Smooth muscle cell (in vitro differentiated cells): Measurements from ENCODE around the gene ST6GALNAC6. TPM values are rescaled to one million over a fixed set of nuclear protein-coding genes. Genes with fewer than 3 reads are reported as not detected.
"Not testable (repeated sequence)": the region's sequence is repeated elsewhere in the genome, so short reads cannot be mapped to it uniquely, and the experiment has no call there.

ENCODE experiments used
- DNase-seq: peaks from one replicate; lab custom pipeline; 2025; ENCODE audit not compliant: unreplicated experiment; lab: John Stamatoyannopoulos, UW
- H2AFZ ChIP-seq: fragments of 200-600 bp; sonication (generic); 2 replicates; pipeline ENCODE4 v1.6.0; 2016; ENCODE audit warnings: antibody characterized with exemption, low read depth, mild to moderate bottlenecking
- H3F3A ChIP-seq: fragments of 200-600 bp; sonication (generic); 2 replicates; pipeline ENCODE4 v1.6.0; 2017; ENCODE audit warnings: antibody characterized with exemption, low read depth
- H3K27ac ChIP-seq: fragments of 200-600 bp; sonication (generic); 2 replicates; pipeline ENCODE4 v1.5.1; 2016; ENCODE audit warnings: low read depth, mild to moderate bottlenecking
- H3K27me3 ChIP-seq: fragments of 200-600 bp; sonication (generic); 2 replicates; pipeline ENCODE4 v1.6.1; 2016; ENCODE audit warnings: low read depth, mild to moderate bottlenecking
- H3K36me3 ChIP-seq: fragments of 200-600 bp; sonication (generic); 2 replicates; pipeline ENCODE4 v1.5.1; 2016; ENCODE audit warnings: low read depth
- H3K4me1 ChIP-seq: fragments of 200-600 bp; sonication (generic); 2 replicates; pipeline ENCODE4 v1.5.1; 2016; ENCODE audit warnings: low read depth
- H3K4me2 ChIP-seq: fragments of 200-600 bp; sonication (generic); 2 replicates; pipeline ENCODE4 v1.6.0; 2016; ENCODE audit warnings: mild to moderate bottlenecking
- H3K4me3 ChIP-seq: fragments of 200-600 bp; sonication (generic); 2 replicates; pipeline ENCODE4 v1.5.1; 2016; ENCODE audit warnings: mild to moderate bottlenecking
- H3K79me2 ChIP-seq: fragments of 200-600 bp; sonication (generic); 2 replicates; pipeline ENCODE4 v1.6.0; 2016; ENCODE audit warnings: low read depth, mild to moderate bottlenecking
- H3K9ac ChIP-seq: fragments of 200-600 bp; sonication (generic); 2 replicates; pipeline ENCODE4 v1.6.0; 2016; ENCODE audit warnings: low read depth
- H3K9me3 ChIP-seq: fragments of 200-600 bp; sonication (generic); replicated peaks from 2 replicates; pipeline ENCODE4 v1.5.1; 2016; ENCODE audit warnings: low read depth
- H4K20me1 ChIP-seq: fragments of 200-600 bp; sonication (generic); 2 replicates; pipeline ENCODE4 v1.6.0; 2016; ENCODE audit warnings: low read depth
- CTCF ChIP-seq: fragments of 200-600 bp; sonication (generic); IDR thresholded peaks from 2 replicates; pipeline ENCODE4 v1.5.1; 2017; ENCODE audit warnings: borderline replicate concordance, mild to moderate bottlenecking, antibody characterized with exemption; ENCODE audit not compliant: insufficient read depth, poor library complexity, severe bottlenecking
- WGBS: methylation state at CpG from one replicate; pipeline ENCODE4 v1.1.7; 2016; ENCODE audit warnings: low lambda C conversion rate; 5-methylcytosine and 5-hydroxymethylcytosine counted together
- polyA plus RNA-seq: library from polyadenylated mRNA; unstranded; fragments of >200 nt; fragmentation: Nextera tagmentation; extraction: Ambion mirVana; gene quantifications from 2 replicates; pipeline ENCODE4 v1.2.1, GENCODE V29; 2016
- total RNA-seq: library from RNA; depleted of rRNA; stranded (reverse); fragments of >200 nt; gene quantifications from 2 replicates; pipeline ENCODE4 v1.2.3, GENCODE V29; 2014

ST6GALNAC6 gene
- total and polyA plus RNA-seq, 2 experiments from 2014 or later = 36.4 to 65.8 TPM

DNA sequence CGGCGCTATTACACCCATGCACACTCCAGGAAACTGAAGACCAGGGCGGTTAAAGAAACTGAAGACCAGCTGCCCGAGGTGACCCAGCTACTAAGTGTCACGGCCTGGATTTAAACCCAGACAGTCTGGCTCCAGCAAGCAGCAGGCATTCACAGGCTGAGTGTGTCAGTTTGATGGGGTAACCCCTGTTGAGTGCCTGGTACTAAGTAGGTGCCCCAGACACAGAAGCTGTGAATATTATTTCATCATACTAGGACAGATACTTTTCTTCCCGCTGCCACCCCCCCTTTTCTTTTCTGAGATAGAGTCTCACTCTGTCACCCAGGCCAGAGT, 52.3 kb downstream of the ST6GALNAC6 start:
- Histone ChIP-seq H3K9ac (no peak overlapping the region), H2AFZ (no peak overlapping the region), H4K20me1 (no peaks in the 10 kb centered on the region), H3K9me3 (no peaks in the 10 kb centered on the region), H3K36me3 (no peaks in the 10 kb centered on the region), H3F3A (no peaks in the 10 kb centered on the region), H3K4me2 (peak overlapping the region; percentile 37), H3K27me3 (no peaks in the 10 kb centered on the region), H3K27ac (peak overlapping the region; percentile 48), H3K79me2 (no peaks in the 10 kb centered on the region), H3K4me3 (no peak overlapping the region), H3K4me1 (no peaks in the 10 kb centered on the region)
- no peak for TF ChIP-seq CTCF
- DNase-seq = no peak
- WGBS = 23% methylated on average over 6 of the region's 6 CpGs

GRCh38 chr9:127846443-127847177, 52.8 kb downstream of the ST6GALNAC6 start:
- no peaks in the 10 kb centered on the region for H3F3A ChIP-seq
- no peaks in the 10 kb centered on the region for H3K4me1 ChIP-seq
- H3K36me3 ChIP-seq = no peaks in the 10 kb centered on the region
- H3K9ac ChIP-seq = no peak overlapping the region
- no peak overlapping the region for H3K4me3 ChIP-seq
- H3K27me3 ChIP-seq = no peaks in the 10 kb centered on the region
- H4K20me1 ChIP-seq = no peaks in the 10 kb centered on the region
- H3K79me2 ChIP-seq = no peaks in the 10 kb centered on the region
- 53% methylated on average over 18 of the region's 18 CpGs for WGBS
- H2AFZ ChIP-seq = no peak overlapping the region
- no peak for TF ChIP-seq CTCF
- H3K4me2 ChIP-seq = peak overlapping the region; percentile 37
- H3K27ac ChIP-seq = peak overlapping the region; percentile 48
- no peaks in the 10 kb centered on the region for H3K9me3 ChIP-seq
- no peak for DNase-seq

GRCh38 chr9:127845619-127846018, 53.8 kb downstream of the ST6GALNAC6 start:
- not testable (repeated sequence) for H3K27ac ChIP-seq, DNase-seq, H3K9me3 ChIP-seq, H2AFZ ChIP-seq, H3K27me3 ChIP-seq, H3K4me1 ChIP-seq, H3K9ac ChIP-seq, H4K20me1 ChIP-seq, H3K4me2 ChIP-seq, H3K79me2 ChIP-seq, H3F3A ChIP-seq, H3K4me3 ChIP-seq, H3K36me3 ChIP-seq
- 99% methylated on average over 4 of the region's 4 CpGs for WGBS

- no peak for DNase-seq
- H3F3A ChIP-seq = peaks cover 5% of the 10 kb centered on the region
- no peak overlapping the region for H3K4me2 ChIP-seq
- H3K9ac ChIP-seq = no peak overlapping the region
- H3K27ac ChIP-seq = peak overlapping the region; percentile 9
- no peaks in the 10 kb centered on the region for H4K20me1 ChIP-seq
- H3K36me3 ChIP-seq = no peaks in the 10 kb centered on the region
- no peaks in the 10 kb centered on the region for H3K4me1 ChIP-seq
- H3K27me3 ChIP-seq = no peaks in the 10 kb centered on the region
- H3K79me2 ChIP-seq = no peaks in the 10 kb centered on the region
- H3K9me3 ChIP-seq = no peaks in the 10 kb centered on the region
- TF ChIP-seq CTCF = no peak
- WGBS = 56% methylated on average over 16 of the region's 16 CpGs
- no peak overlapping the region for H2AFZ ChIP-seq
- H3K4me3 ChIP-seq = no peak overlapping the region
Measured at GRCh38 chr9:127844821-127845359, 54.5 kb downstream of the ST6GALNAC6 start.
